Keratinocyte (primary cell): ENCODE data around the gene SFT2D3.

Source experiments
- CTCF ChIP-seq, 3 experiments: IDR thresholded peaks in 1 of 3; conservative IDR thresholded peaks in 1 of 3; optimal IDR thresholded peaks in 1 of 3; 2 replicates in 2 of 3; 3 replicates in 1 of 3; pipeline versions ENCODE3 to v1.5.1; 2011; ENCODE audit warnings: low read length in 3 of 3, mild to moderate bottlenecking in 3 of 3, moderate library complexity in 2 of 3, control low read depth in 1 of 3, inconsistent platforms in 1 of 3; ENCODE audit not compliant: insufficient read depth in 2 of 3; ENCODE audit errors: extremely low read depth in 1 of 3
- EZH2 ChIP-seq: IDR thresholded peaks from one replicate; pipeline ENCODE4 v1.6.1; 2012; ENCODE audit warnings: inconsistent platforms, mild to moderate bottlenecking, low read length, moderate library complexity

- TF ChIP-seq CTCF (optimal IDR thresholded peaks at IDR 0.05 in 1 of 3, IDR thresholded peaks at IDR 0.05 in 1 of 3, conservative IDR thresholded peaks at IDR 0.05 in 1 of 3; ENCODE audit: extremely low read depth in 1 of 3, insufficient read depth in 2 of 3, low read length in 3 of 3) (no peak), EZH2 (no peak)
These were observed 42.3 kb downstream of the SFT2D3 start for GRCh38 chr2:127743477-127744026.
